Middle frontal gyrus (tissue), 1 donor: ENCODE data around the gene FAM193B.

Source experiments
- DNase-seq: peaks from one replicate; pipeline ENCODE4 v3.0.0-alpha.2; 2015; ENCODE audit warnings: low spot score; ENCODE audit errors: extremely low spot score

Gene FAM193B

GRCh38 chr5:177516601-177517568 is 37.5 kb downstream of the FAM193B start, which contains the start of gene DDX41:
TSS of gene DDX41 (minus strand) at chr5:177516961. CDS start at chr5:177516945, 16 bp downstream.
- DNase-seq: peak; percentile 98

- no peak for DNase-seq
Measured at GRCh38 chr5:177515580-177515979, 38.8 kb downstream of the FAM193B start.

- DNase-seq: no peak
Measured at GRCh38 chr5:177514541-177514940, 39.8 kb downstream of the FAM193B start.

- DNase-seq: no peak
Measured at GRCh38 chr5:177513500-177513899, 40.9 kb downstream of the FAM193B start.

GRCh38 chr5:177512736-177513380 is 41.5 kb downstream of the FAM193B start:
- no peak for DNase-seq

GRCh38 chr5:177511796-177512675 is 42.3 kb downstream of the FAM193B start:
- DNase-seq: no peak

- DNase-seq: no peak
Measured at GRCh38 chr5:177511181-177511580, 43.2 kb downstream of the FAM193B start.

- no peak for DNase-seq
Measured at GRCh38 chr5:177510567-177511053, 43.8 kb downstream of the FAM193B start.

GRCh38 chr5:177509991-177510566 is 44.3 kb downstream of the FAM193B start:
- no peak for DNase-seq

GRCh38 chr5:177509381-177509951 is 44.9 kb downstream of the FAM193B start, which contains the start of gene DOK3:
TSS of gene DOK3 (minus strand) at chr5:177509826. CDS start at chr5:177509540, 286 bp downstream.
- DNase-seq: no peak

- no peak for DNase-seq
Measured at GRCh38 chr5:177508837-177509236, 45.5 kb downstream of the FAM193B start.

GRCh38 chr5:177508221-177508611 is 46.1 kb downstream of the FAM193B start:
- DNase-seq: no peak

- DNase-seq: no peak
Measured at GRCh38 chr5:177507596-177508220, 46.7 kb downstream of the FAM193B start.

GRCh38 chr5:177507165-177507564 is 47.2 kb downstream of the FAM193B start:
- no peak for DNase-seq

- no peak for DNase-seq
Measured at GRCh38 chr5:177505075-177505474, 49.3 kb downstream of the FAM193B start.

GRCh38 chr5:177504086-177505056 is 50.0 kb downstream of the FAM193B start:
- DNase-seq: no peak

- no peak for DNase-seq
Measured at GRCh38 chr5:177503351-177504085, 50.8 kb downstream of the FAM193B start.

- no peak for DNase-seq
Measured at GRCh38 chr5:177502886-177503285, 51.5 kb downstream of the FAM193B start.
